ENCODE measurements around the gene ZNF497.

The ZNF497 gene

GRCh38 chr19:58305932-58306323, 56.6 kb downstream of the ZNF497 start:
- no peak for DNase-seq

- peak; percentile 97 for DNase-seq
Measured at GRCh38 chr19:58305065-58305931, 57.3 kb downstream of the ZNF497 start, which contains the start of gene ERVK3-1. ERVK3-1 (plus strand) TSS chr19:58305377; CDS start chr19:58312169, 6,792 bp downstream.

GRCh38 chr19:58304748-58305064, 57.8 kb downstream of the ZNF497 start:
- no peak for DNase-seq
